HG03457 (cell line): ENCODE results near the gene TBL1X.

Experiments
- ATAC-seq: cut with Tn5 transposase; IDR thresholded peaks from one replicate; pipeline ENCODE4 v1.9.1; 2021; ENCODE audit warnings: moderate number of reproducible peaks; ENCODE audit not compliant: unreplicated experiment

TBL1X gene

GRCh38 chrX:9690046-9690445, 225.2 kb downstream of the TBL1X start:
- ATAC-seq, result no peak

DNA sequence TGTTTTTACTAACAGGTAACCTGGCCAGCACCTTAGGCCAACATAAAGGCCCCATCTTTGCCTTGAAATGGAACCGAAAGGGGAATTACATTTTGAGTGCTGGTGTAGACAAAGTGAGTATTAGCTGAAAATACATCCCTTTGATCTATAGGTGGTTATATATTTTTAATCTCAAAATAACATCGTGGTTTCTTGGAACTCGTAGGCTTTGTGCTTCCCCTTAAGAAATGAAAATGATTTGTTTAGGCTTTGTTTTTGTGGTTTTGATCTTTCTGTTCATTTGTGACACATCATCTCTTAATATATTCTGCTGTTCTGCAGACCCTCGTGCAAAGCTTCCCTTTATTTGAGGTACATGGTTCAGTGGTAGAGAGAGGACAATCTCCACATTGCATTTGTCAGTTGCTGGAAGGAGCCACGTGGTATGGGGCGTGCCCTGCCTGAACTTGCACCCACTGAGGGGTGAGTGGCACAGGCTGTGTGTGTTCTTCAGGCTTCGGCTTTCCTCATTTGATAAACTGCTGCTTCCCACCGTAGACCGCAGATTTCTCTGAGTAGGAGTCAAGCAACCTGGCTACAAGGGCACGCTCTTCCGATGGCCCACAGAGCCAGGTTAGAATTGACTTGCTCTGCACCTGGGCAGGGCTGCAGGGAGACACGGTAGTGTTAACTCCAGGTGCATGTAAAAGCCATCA, 228.6 kb downstream of the TBL1X start:
- no peak for ATAC-seq

DNA sequence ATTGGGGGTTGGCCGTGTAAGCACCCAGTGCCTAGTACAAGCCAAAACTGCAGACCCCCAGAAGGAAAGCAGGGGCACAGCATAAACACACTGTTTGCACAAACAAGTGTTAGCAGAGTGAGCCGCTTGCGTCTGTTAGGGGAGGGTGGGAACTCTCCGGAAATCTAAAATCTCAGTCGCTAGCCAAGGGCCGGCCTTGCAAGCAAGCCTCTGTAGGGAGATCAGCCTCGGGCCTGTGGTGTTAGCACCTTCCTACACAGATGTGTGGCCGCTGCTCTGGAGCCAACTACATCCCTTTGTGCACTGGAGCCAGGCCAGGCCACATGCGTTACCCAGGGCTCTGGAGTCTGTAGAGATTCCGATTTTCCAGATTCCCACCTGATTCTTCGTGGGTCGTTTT, 233.7 kb downstream of the TBL1X start:
- ATAC-seq, result no peak

DNA sequence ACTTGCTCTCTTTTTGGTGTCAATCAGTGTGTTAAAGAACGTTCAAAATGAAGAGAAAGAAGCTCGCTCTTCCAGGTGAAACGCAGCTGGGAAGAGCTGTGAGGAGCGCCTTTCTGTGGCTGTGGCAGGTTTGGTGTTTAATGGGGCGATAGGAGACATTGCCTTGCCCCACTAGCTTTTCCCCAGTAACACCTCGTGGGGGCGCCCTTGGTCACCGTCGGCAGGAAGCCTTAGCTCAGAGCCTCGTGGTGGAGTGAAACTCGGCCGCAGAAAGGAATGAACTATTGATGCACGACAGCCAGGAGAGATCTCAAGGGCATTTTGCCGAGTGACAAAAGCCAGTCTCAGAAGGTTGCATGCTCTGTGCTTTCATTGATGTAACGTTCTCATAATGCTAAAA, 235.7 kb downstream of the TBL1X start:
- ATAC-seq, result no peak

DNA sequence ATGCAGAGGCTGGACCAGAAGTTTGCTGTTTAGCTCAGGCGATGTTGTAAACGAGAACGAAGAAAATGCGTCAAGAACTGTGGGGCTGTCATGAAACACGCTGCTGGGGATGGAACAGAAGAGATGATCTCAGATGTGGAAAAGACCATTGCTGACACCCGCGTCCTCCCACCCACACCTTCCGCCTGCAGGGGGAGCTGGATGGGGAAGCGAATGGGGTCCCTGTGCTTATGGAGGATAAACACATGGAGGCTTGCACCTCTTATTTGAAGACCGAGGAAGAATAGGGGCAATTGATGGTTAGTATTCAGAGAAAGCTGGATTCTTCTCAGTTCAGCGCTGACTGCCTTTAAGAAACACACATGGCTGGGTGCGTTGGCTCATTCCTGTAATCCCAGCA, 236.9 kb downstream of the TBL1X start:
- ATAC-seq, result no peak

DNA sequence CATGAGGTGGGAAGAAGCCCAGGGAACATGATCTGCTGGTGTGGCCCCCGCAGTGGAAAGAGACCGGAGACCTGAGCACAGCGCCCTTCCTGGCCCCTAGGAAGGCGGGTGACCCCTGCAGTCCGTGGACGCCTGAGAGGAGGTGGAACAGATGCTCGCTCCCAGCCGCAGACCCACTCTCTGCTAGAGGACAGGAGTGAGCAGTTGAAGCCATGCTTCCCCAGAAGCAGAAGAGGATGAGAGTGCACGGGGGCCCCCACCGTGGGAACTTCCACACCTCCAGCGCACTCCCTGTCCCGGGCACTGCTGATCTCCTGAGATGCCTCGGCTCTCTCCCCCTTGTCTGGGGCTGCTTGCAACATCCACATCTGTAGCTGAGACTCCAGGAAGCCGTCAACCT, 238.5 kb downstream of the TBL1X start:
- no peak for ATAC-seq

GRCh38 chrX:9704876-9705465, 240.1 kb downstream of the TBL1X start:
- ATAC-seq, result no peak

GRCh38 chrX:9706421-9706820, 241.6 kb downstream of the TBL1X start:
- no peak for ATAC-seq

- ATAC-seq, result no peak
Observed at GRCh38 chrX:9707306-9708033, 242.6 kb downstream of the TBL1X start.

GRCh38 chrX:9708086-9708485, 243.2 kb downstream of the TBL1X start:
- ATAC-seq, result no peak

GRCh38 chrX:9708923-9709553, 244.2 kb downstream of the TBL1X start:
- ATAC-seq, result no peak

DNA sequence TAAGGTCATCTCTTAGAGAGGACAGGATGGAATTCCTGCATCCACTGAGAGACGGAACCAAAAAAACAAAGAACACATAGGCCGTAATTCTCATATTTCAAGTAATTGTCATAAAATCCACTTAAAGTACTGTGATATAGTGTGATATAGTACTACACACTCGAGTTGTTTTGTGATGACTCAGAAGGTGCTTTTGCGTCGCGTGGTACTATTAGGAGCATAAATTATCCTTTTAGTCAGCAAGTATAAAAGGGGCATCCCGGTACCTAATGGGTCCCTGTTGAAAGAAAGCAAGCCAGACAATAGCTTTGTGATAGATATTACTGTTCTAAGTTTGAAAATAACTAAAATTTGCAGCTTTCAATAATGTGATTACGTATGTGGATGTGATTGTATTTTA, 245.5 kb downstream of the TBL1X start:
- no peak for ATAC-seq

DNA sequence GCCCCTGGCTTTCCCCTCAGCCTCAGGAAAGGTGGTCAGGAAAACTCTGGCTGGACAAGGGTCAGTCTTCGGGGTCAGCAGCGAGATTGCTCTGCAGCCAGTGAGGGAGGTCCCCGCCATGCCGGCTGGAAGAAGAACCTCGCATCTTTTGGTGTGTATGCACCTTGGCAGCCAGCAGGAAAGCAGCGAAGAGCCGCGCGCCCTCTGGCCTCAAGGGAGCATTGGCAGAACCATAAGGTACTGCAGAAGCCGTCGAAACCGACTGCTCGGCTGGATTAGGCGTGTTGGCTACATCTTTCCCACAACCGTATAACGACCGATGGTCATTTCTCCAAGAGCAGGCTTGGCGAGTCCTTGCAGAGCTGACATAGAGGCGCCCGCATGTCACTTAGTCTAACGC, 252.5 kb downstream of the TBL1X start:
- ATAC-seq, result no peak

- ATAC-seq, result no peak
Observed at GRCh38 chrX:9724711-9725110, 259.9 kb downstream of the TBL1X start.

GRCh38 chrX:9728261-9728660, 263.4 kb downstream of the TBL1X start:
- ATAC-seq, result no peak

DNA sequence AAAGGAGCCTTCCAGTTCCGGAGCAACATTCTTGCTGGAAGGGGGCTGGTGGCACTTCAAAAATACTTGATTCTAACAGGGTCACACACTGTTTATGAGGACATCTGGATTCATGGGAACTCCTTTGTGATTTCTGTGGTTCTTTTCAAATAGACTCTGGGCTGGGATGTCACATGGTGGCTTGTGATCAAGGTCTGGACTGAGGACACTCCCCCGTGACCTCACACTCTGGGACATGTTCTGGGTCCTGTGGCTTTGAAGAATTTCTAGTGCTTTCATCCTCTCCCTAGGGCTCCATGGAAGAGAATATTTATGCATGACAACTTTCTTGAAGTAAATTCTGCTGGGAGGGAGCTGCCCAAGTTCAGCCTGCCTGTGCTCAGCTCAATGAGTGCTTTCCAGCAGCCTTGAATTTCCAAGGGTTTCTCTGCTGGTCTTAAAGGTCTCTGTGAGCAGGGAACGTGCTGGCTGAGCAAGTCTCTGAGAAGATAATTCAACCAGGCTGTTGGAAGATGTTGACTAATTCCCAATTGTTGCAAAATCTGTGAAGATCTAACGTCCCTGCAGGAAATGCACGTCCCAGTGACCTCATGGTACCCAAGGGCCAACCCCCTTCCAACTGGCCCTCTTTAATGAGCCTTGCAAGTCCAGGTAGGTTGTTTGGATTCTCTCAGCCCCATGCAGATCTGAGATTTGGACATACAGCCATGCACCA, 264.5 kb downstream of the TBL1X start:
- no peak for ATAC-seq

- no peak for ATAC-seq
Observed at GRCh38 chrX:9730078-9730477, 265.2 kb downstream of the TBL1X start.

GRCh38 chrX:9730752-9731151, 265.9 kb downstream of the TBL1X start:
- ATAC-seq, result no peak

GRCh38 chrX:9737363-9737762, 272.5 kb downstream of the TBL1X start:
- ATAC-seq, result no peak

- ATAC-seq, result no peak
Observed at GRCh38 chrX:9738151-9738550, 273.3 kb downstream of the TBL1X start.

DNA sequence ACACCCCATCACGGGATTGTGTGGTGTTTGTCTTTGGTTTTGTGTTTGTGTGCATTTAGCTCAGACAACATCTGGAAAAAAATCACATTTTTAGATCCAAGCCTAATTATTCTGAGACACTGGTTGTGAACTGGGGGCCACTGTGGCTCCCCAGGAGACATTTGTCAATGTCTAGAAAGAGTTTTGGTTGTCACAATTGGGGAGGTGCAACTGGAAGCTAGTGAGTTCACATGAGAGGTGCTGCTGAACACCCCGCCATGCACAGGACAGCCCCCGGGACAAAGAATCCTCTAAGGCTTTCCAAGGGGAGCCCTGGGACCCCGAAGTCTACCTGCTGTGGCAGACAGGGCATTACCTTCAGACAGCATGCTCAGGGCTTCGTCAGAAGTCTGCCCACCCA, 274.3 kb downstream of the TBL1X start:
- no peak for ATAC-seq
